GM21619 (cell line): Measurements from ENCODE around the gene NTHL1.

Experiments used
- ATAC-seq: cut with Tn5 transposase; IDR thresholded peaks from one replicate; pipeline ENCODE4 v1.9.1; 2021; ENCODE audit not compliant: unreplicated experiment

The NTHL1 gene

GRCh38 chr16:2066139-2066538 is 18.5 kb upstream of the NTHL1 start:
- no peak for ATAC-seq

GRCh38 chr16:2064368-2064945 is 16.8 kb upstream of the NTHL1 start:
- ATAC-seq = no peak

- no peak for ATAC-seq
These were observed 16.2 kb upstream of the NTHL1 start for GRCh38 chr16:2063861-2064260.

GRCh38 chr16:2062801-2063200 is 15.2 kb upstream of the NTHL1 start:
- no peak for ATAC-seq

DNA sequence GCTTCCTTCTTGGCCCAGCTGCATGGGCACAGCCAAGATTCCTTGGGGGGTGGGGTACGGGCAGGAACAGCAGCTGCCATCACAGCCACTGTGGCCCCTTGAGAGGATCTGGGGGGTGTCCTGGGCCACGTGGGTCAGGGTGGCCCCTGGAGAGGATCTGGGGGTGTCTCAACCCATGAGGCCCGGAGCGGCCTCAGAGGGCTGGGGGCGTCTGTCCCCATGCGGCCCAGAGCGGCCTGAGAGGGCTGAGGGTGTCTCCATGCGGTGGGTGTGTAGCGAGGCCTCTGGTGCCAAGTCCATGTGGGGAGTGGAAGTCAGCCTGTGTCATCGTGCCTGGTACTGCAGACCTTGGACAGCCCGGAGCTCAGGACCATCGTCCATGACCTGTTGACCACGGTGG is 13.9 kb upstream of the NTHL1 start:
- no peak for ATAC-seq

GRCh38 chr16:2061023-2061422 is 13.4 kb upstream of the NTHL1 start:
- ATAC-seq = no peak

GRCh38 chr16:2060346-2060745 is 12.7 kb upstream of the NTHL1 start:
- ATAC-seq = no peak

GRCh38 chr16:2058872-2059271 is 11.2 kb upstream of the NTHL1 start:
- ATAC-seq = no peak

- no peak for ATAC-seq
These were observed 10.8 kb upstream of the NTHL1 start for GRCh38 chr16:2058420-2058819.

GRCh38 chr16:2057438-2057837 is 9.8 kb upstream of the NTHL1 start:
- ATAC-seq = no peak

- no peak for ATAC-seq
These were observed 9.2 kb upstream of the NTHL1 start for GRCh38 chr16:2056681-2057407.

GRCh38 chr16:2056077-2056476 is 8.4 kb upstream of the NTHL1 start:
- no peak for ATAC-seq

- ATAC-seq = no peak
These were observed 7.1 kb upstream of the NTHL1 start for GRCh38 chr16:2054543-2055245.

DNA sequence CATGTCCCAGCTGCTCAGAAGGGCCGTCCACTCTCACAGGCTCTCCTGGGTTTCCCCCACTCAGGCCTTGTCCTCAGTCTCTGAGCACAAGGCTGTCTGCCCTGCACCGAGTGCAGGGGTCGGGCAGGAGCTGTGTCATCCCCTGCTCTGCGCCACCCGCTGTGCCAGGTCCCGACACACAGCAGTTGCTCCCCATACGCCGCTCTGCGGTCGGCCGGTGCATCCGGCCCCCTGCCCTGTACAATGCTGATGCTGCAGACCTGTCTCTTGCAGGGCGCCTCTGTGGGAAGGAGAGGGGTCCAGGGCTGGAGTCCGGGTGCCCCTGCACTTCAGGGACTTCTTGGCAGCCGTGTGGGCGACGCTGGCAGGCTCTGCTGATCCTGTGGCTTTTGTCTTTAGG is 6.3 kb upstream of the NTHL1 start:
- ATAC-seq = no peak

DNA sequence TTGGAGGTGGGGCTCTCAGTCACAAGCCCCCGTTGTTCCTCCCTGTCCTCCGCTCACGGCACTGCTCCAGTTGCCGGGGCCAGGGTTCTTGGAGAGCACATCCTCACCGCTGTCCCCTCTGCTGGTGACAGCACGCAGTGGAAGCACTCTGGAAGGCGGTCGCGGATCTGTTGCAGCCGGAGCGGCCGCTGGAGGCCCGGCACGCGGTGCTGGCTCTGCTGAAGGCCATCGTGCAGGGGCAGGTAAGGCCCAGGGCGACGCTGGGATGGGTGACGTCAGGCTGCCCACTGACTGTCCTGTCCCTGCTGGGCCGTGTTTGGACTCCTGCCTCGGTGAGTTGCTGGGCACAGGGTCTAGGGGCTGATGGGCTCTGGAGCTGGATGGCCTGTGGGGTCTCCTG is 5.6 kb upstream of the NTHL1 start:
- ATAC-seq = no peak

- ATAC-seq = peak; percentile 6
These were observed 496 bp upstream of the NTHL1 start for GRCh38 chr16:2048116-2048543.

DNA sequence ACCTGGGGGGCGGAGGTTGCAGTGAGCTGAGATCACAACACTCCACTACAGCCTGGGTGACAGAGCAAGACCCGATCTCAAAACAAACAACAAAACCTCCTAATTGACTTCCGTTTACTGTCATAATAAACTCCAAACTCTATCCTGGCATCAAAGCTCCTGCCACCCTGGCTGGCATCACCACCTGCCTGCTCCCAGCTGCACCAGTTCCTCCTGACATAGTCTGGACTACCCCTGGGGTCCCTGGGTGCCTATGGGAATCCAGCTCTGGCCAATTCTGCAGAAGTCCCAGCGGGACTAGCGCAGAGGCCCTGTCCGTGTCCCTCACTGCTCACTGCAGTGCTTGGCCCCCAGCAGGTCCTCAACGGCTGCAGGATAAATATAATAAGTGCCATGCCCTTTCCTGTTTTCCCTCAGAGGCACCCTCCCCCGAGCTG is 723 bp downstream of the NTHL1 start:
- no peak for ATAC-seq

DNA sequence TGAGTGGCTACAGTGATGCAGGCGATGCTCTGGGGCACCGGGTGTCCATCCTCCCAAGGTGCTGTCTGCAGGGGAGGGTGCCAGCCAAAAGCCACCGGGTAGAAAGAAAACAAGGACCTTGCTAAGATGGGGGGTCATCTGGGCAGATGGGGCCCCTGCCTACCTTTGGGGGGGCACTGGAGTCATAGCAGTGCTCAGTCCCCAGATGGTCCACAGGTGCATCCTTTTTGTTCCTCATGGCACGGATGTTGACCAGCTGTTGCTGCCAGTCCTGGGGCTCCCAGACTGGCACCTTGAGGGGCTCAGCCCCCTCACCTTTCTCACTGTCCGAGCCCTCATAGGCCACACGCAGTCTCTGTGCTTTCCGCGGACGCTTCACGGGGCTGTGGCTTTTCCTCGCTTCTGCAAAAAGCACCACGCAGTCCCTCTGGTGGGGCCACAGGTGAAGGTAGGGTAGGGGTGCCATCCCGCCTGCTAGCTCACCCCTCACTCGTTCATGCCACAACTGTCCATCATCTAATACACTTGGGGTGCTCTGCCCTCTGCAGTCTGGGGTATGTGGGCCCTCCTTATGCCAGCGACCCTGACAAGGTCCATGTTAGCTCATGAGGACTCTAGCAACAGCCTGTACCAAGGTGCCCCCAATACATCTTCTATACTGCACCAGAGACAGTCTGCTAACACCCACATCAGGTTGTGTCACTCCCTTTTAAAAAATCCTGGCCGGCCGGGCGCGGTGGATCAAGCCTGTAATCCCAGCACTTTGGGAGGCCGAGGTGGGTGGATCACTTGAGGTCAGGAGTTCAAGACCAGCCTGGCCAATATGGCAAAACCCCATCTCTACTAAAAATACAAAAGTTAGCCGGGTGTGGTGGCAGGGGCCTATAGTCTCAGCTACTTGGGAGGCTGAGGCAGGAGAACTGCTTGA is 1.4 kb downstream of the NTHL1 start:
- ATAC-seq = no peak

DNA sequence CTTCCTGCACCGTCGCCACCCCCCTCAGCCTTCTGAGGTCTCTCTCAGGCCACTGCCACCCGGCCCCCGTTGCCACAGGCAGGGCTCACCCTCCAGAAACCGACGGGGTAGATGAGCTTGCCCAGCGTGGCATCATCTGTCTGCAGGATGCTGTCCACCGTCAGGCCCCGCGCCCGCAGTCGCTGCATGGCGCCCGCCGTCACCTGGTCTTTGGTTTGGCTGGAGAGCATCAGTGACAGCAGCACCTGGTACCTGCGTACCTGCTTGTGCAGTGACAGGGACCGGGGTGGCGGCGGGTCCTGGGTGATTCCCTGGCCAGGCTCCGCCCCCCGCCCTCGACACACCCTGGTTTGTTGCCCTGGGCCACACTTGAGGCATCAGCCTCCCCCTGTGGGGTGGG is 3.1 kb downstream of the NTHL1 start:
- no peak for ATAC-seq

- no peak for ATAC-seq
These were observed 3.8 kb downstream of the NTHL1 start for GRCh38 chr16:2043667-2044451.
